GM18517 (cell line): ENCODE data around the gene MBD2.
"Not testable (repeated sequence)": the region's sequence is repeated elsewhere in the genome, so short reads cannot be mapped to it uniquely, and the experiment has no call there.

Experiments
- ATAC-seq: cut with Tn5 transposase; IDR thresholded peaks from one replicate; pipeline ENCODE4 v1.9.1; 2021; ENCODE audit warnings: mild to moderate bottlenecking, moderate library complexity; ENCODE audit not compliant: unreplicated experiment

The MBD2 gene

DNA sequence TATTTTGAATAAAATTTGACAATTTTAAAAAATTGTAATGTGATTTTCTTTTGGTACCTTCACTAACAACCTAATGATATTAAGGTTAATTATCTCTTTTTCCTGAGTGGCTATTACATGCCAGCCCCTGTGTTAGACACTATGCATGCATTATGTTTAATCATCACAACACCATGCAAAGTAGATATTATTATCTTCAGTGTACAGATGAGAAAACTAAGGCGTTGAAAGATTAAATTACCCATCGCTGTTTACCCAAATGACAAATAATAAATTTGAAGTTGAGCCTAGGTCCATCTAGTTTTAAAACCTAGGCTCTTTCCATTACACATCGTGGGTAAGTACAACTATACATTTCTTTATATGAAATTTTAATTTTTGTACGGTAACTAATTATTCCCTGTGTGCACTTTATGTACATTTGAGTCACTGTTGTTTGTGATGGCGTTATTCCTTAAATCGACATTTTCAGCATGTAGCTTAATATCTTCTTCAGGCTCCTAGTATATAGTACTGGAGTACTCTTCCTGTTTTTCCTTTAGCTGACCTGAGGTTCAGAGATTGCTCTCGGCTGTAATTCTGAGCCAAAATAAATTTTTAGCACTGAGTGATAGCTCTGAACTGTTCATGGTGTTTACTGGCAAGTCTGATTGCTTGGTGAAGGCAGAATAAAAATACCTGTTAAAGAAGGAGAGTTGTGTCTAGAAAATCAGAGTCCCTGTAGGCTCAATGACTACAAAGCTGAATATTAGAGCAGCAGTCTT lies 13.9 kb upstream of the MBD2 start:
- no peak for ATAC-seq

DNA sequence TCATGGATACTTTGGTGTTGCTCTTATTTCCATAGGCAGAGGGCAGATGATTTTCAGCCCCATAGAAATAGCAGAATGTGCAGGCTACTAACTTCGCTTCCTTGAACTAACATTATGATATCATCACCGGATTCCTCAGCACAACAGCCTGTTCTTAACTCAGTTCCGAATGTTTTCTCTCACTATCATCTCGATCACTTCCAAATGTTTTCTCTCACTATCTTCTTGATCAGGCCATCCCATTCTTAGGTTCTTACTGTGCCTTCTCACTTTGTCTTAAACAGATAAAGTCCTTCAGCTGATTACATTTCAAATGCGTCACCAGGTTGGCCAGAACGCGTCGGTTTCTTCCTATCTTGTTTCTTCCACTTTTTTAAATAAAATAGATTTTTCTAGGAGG lies 11.4 kb upstream of the MBD2 start:
- no peak for ATAC-seq

GRCh38 chr18:54233747-54234146 lies 9.3 kb upstream of the MBD2 start:
- ATAC-seq = no peak

DNA sequence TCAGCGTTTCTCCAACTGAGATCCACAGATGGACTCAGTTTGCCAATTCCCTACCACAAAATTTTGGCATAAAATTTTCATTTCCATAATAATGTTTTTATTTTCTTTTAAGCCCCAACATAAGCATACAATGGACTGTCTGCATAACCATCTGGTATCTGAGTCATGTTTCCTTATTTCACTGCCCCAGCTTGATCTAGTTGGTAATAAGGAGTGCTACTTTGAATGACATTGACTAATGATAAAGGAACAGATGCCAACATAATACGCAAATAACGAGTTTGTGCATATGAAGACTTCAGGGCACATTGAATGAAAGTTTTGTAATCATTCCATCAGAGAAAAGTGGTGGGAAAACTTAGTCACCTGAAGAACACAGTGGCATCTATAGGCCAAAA lies 8.8 kb upstream of the MBD2 start:
- ATAC-seq = no peak

GRCh38 chr18:54232485-54233227 lies 8.2 kb upstream of the MBD2 start:
- ATAC-seq = no peak

- ATAC-seq = no peak
These were observed 5.1 kb upstream of the MBD2 start for GRCh38 chr18:54229421-54230059.

DNA sequence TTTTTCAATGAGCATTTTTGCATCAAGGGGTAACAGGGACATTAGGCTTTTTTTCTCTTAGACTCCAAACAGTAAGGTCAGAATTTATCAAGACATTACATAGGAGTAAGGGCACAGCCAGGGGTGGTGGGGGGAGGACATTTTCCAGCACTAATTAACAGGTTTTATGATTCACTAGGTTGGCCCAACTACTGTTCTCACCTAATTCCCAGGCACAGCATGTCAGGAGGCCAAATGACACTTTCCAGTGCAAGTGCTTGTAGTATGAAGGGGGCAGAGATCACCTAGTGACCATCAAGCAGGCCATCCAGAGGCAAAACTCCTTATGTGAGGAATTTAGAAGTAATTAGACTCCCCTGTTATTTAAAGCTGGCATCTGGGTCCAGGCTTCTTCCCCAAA lies 3.9 kb upstream of the MBD2 start:
- ATAC-seq = no peak

DNA sequence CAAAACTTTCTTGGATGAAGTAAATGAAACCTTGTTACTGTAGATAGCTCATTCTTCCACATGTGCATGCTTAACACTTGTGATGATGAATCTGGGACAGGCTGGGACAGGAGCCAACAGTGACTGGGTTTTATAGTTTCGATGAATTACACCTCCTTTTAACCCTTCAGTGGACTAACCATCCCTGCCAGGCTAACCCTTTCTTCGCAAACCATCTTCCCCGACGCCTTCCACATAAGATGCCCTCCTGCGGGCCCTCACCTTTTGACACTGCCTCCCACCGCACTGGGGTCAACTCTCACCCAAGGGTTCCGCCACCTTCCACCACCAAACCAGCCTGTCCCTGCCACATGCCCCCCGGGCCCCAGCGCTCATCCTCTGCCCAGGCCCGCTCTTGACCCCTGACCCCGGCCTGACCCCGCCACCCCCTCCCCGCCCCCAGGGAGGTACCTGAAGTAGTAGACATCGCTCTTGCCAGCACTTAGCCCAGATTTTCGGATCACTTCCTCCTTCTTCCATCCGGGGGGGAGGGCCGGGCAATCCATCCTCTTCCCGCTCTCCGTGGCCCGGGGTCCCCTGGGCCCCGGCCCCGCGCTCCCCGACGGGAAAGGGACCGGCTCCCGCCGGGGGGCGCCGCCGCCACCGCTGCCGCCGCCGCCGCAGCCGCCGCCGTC lies 764 bp downstream of the MBD2 start:
- ATAC-seq = peak; percentile 20

DNA sequence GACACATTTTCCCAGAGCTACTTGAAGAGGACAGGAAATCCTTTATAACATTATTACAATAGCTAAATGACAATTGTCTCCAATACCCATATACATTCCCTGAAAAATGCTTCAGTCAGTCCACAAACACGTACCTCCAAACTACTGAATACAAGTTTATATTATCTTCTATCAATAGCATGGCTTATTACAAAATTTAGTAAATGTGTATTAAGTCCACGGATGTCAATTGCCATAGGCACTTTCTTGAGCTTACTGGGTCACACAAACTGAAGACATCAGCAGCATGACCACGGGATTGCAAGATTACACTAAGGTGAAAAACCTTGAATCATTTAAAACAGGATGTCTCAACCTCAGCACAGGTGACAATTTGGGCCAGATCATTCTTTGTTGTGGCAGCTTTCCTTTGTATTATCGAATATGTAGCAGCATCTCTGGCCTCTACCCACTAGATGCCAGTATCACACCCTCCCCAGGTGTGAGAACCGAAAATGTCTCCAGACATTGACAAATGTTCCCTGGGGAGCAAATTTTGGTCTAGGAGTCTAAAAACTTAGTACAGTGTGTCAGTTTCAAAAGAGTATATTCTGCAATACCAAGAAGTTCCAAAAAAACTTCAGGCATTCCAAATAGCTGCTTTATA lies 1.4 kb downstream of the MBD2 start:
- ATAC-seq = peak; percentile 48

DNA sequence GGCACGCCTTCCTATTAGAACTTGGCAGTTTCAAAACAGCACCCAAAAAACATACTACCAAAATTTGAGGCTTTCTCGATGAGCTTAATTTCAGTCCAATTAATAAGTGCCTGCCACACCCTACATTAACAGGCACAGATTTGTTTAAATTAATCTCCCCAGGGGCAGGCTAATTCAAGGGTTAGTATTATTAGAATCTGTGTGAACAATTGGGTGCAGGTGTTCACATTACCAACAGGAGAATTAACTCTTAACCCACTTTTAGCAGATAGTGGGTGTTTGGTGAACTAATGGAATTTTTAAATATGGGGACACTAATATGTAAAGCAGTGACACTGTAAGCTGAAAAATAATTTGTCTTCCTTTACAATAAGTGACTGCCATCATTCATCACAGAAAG lies 4.1 kb downstream of the MBD2 start:
- no peak for ATAC-seq

GRCh38 chr18:54218803-54219202 lies 5.7 kb downstream of the MBD2 start:
- ATAC-seq = not testable (repeated sequence)

DNA sequence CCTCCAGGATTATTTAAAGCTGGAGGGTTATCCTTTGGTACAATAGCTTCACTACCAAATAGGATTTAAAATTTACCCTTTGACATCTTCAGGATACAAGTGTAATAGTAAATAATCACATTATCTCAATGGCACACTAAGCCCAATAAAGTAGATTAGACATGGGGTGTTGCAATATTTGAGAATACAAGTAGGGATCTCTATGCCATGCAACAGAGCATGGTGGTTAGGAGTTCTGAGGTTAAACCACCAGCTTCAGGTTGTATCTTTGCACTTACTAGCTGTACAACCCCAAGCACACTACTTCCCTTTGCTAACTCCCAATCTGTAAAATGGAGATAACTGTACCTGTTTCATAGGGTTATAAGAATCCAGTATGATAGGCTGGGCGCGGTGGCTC lies 6.2 kb downstream of the MBD2 start:
- no peak for ATAC-seq

GRCh38 chr18:54217624-54218023 lies 6.8 kb downstream of the MBD2 start:
- peak; percentile 48 for ATAC-seq

GRCh38 chr18:54215069-54215468 lies 9.4 kb downstream of the MBD2 start:
- no peak for ATAC-seq

DNA sequence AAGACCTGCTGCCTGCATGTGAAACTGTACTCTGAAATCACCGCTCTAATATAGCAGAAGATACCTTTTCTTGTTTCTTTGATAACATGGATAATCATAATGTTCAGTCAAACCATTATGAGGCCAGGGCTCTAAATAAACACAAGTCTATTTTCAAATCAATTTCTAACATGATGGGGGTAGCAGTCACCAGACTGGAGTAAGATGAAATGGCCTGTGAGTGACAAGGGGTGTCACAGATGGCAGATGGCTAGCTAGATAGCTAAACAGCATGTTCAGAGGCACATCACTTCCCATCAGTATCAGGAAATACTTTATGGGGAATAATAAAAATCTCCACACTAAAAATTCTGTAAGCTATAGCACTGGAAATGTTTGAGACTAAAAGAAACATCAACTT lies 14.0 kb downstream of the MBD2 start:
- peak; percentile 55 for ATAC-seq

DNA sequence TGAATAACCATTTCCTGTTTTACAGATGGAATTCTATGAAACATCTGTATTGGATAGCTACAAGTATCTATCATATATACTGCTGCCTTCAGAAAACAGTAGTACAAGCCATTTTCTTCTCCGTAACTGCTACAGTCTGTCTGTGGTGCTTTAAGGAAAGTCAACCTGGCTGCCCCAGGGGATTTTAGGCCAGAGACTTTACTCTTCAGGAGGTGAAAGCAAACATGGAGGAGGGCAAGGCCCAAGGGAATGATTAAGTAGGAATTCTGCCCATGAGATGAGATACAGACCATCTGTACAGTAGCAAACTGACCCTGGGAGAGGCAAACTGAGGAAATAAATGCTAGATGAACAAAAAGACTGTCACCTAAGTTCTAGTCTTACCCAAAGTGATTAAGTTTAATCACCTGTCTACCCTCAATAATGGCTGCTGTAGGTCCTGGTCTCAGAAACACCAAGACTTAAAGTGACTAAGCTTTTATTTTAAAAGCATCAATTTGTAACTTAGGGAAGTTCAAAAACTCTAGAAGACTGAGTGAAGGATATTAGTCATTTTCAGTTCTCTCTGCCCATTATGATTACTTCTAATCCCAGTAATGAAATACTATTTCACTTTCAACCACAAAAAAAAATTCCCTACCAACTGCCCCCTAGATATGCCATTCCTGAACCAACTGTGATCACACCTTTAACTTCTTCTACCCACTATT lies 14.8 kb downstream of the MBD2 start:
- peak; percentile 86 for ATAC-seq

GRCh38 chr18:54206447-54206846 lies 18.0 kb downstream of the MBD2 start:
- ATAC-seq = no peak

DNA sequence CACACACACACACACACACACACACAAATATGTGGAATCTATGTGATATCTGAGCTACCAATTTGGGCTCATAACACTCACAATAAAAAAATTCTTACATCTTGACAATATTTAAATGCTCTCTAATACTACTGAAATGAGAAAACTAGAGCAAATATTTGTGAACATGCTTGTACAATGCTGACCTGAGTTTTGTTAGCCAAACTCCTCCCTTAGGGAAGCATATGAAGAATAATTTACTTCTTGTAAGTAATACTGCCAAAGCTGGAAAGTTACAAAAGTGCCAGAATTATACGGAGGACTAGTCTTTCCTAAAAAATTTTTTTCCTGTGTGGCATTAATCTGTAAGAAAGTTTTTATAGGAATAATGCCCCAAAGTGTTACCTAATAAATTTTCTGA lies 18.5 kb downstream of the MBD2 start:
- ATAC-seq = no peak

DNA sequence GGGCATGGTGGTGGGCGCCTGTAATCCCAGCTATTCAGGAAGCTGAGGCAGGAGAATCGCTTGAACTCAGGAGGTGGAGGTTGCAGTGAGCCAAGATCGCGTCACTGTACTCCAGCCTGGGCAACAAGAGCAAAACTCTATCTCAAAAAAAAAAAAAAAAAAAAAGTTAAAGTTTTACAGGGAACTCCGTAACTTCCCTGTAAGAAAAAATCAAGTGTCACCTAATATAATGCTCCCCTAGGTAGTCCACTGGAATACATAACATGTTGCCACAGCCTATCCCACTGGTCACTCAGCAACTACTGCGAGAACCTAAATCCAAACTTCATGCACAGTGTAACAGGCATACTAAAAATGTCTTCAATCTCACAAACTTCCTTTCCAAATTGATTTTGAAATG lies 19.0 kb downstream of the MBD2 start:
- not testable (repeated sequence) for ATAC-seq

- no peak for ATAC-seq
These were observed 19.6 kb downstream of the MBD2 start for GRCh38 chr18:54204883-54205282.
